ENCODE results near the gene ZNF609. TPM values are rescaled to one million over a fixed set of nuclear protein-coding genes. Genes with fewer than 3 reads are reported as not detected.

The ZNF609 gene
- total and polyA plus RNA-seq, 3 donors from 2014 or later, result 48.7 to 75.8 (median 60.5) TPM

DNA sequence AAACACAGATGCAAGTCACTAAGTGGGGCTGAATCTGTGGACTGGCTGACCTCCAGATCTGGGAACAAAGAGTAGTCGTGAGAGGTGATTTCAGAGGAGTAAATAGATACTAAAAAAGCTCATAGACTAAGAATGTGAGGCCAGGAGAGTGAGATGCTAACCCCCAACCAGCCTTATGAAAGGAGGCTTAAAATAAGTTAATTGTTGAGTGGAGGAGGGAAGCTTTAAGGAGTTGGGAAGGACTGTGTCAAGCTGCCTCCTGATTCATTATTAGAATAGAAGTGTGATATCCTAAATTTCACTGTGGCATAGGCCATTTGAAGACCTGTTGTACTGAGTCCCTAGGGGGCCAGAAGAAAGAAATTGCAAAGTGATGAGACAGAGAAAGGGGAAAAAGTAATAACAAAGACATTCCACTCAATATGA, 207.4 kb downstream of the ZNF609 start:
- intact Hi-C loops (cut with DNase I; ENCODE audit: low total_unique reads), result no loop called here
- Histone ChIP-seq H3K4me3 (no peak overlapping the region), H3K27me3 (no peaks in the 10 kb centered on the region), H3K9me3 (no peaks in the 10 kb centered on the region), H3K27ac (no peak overlapping the region), H3K36me3 (ENCODE audit: low read depth, missing control alignments) (no peaks in the 10 kb centered on the region), H3K4me1 (peaks cover 5% of the 10 kb centered on the region)
- no peak for TF ChIP-seq POLR2A (IDR thresholded peaks at IDR 0.05)
- TF ChIP-seq, protein P1, sequence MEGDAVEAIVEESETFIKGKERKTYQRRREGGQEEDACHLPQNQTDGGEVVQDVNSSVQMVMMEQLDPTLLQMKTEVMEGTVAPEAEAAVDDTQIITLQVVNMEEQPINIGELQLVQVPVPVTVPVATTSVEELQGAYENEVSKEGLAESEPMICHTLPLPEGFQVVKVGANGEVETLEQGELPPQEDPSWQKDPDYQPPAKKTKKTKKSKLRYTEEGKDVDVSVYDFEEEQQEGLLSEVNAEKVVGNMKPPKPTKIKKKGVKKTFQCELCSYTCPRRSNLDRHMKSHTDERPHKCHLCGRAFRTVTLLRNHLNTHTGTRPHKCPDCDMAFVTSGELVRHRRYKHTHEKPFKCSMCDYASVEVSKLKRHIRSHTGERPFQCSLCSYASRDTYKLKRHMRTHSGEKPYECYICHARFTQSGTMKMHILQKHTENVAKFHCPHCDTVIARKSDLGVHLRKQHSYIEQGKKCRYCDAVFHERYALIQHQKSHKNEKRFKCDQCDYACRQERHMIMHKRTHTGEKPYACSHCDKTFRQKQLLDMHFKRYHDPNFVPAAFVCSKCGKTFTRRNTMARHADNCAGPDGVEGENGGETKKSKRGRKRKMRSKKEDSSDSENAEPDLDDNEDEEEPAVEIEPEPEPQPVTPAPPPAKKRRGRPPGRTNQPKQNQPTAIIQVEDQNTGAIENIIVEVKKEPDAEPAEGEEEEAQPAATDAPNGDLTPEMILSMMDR (IDR thresholded peaks at IDR 0.05), result no peak
- 10 to 21% methylated on average over 1 of the region's 1 CpG for WGBS, 2 donors
- DNase-seq, result no peak

DNA sequence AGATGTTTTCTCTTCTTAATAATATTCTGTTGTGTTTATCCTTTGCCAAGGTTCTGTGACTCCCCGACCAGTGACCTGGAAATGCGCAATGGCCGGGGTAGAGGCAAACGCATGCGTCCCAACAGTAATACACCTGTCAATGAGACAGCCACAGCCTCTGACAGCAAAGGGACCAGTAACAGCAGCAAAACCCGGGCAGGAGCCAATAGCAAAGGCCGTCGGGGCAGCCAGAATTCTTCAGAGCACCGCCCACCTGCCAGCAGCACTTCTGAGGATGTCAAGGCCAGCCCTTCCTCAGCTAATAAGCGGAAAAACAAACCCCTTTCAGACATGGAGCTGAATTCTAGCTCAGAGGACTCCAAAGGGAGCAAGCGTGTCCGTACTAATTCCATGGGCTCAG, 213.5 kb downstream of the ZNF609 start:
- TF ChIP-seq, protein P1 (IDR thresholded peaks at IDR 0.05), result no peak
- TF ChIP-seq POLR2A (IDR thresholded peaks at IDR 0.05), result no peak
- no peaks in the 10 kb centered on the region for H3K36me3 ChIP-seq (ENCODE audit: low read depth, missing control alignments)
- H3K9me3 ChIP-seq, result no peaks in the 10 kb centered on the region
- peaks cover 5% of the 10 kb centered on the region for H3K4me1 ChIP-seq
- H3K4me3 ChIP-seq, result no peak overlapping the region
- DNase-seq, result no peak
- no peaks in the 10 kb centered on the region for H3K27me3 ChIP-seq
- intact Hi-C loops (cut with DNase I; ENCODE audit: low total_unique reads), result no loop called here
- WGBS, 2 donors, result 71 to 74% methylated on average over 7 to 12 of the region's 12 CpGs
- no peak overlapping the region for H3K27ac ChIP-seq

DNA sequence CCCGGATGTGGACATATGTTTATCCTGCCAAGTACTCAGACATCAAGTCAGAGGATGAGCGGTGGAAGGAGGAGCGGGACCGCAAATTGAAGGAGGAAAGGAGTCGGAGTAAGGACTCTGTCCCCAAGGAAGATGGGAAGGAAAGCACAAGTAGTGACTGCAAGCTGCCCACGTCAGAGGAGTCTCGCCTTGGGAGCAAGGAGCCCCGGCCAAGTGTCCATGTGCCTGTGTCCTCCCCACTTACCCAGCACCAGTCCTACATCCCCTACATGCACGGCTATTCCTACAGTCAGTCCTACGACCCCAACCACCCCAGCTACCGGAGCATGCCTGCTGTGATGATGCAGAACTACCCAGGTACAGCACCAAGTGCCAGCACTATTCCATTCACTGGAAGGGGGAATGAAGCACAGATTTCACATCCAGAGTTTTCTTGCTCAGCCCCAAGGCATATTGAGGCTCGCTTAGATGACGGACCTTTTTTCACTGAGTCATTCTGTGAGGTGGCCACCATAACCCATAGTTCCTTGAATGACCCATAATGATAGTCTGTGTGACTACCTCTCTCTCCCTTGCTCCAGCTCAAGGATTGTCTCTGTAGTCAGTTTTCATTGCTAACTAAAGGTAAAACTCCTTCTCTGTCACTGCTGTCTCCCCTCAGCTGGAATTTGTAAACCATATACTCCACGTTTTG, 217.9 kb downstream of the ZNF609 start:
- intact Hi-C loops (cut with DNase I; ENCODE audit: low total_unique reads), result no loop called here
- 75 to 82% methylated on average over 14 of the region's 14 CpGs for WGBS, 2 donors
- no peak for DNase-seq
- Histone ChIP-seq H3K9me3 (no peaks in the 10 kb centered on the region), H3K4me3 (no peak overlapping the region), H3K27me3 (no peaks in the 10 kb centered on the region), H3K27ac (no peak overlapping the region), H3K4me1 (peaks cover 8% of the 10 kb centered on the region), H3K36me3 (ENCODE audit: low read depth, missing control alignments) (no peaks in the 10 kb centered on the region)
- TF ChIP-seq, protein P1 (IDR thresholded peaks at IDR 0.05), result no peak
- TF ChIP-seq POLR2A (IDR thresholded peaks at IDR 0.05), result no peak

DNA sequence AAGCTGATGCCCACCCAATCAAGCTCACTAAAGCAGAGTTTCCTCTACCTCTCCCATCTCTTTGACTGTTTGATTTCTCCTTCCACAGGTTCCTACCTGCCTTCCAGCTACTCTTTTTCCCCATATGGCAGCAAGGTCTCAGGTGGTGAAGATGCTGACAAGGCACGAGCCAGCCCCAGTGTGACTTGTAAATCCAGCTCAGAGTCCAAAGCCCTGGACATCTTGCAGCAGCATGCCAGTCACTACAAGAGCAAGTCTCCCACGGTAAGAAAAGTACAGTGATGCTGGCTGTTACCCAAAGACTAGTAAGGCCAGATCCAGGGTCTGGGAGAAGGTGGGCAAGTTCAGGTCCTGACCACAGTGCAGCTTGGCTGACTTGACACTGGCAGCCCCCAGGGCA, 219.7 kb downstream of the ZNF609 start:
- H3K27ac ChIP-seq, result no peak overlapping the region
- WGBS, 2 donors, result 56 to 63% methylated on average over 2 of the region's 2 CpGs
- TF ChIP-seq, protein P1 (IDR thresholded peaks at IDR 0.05), result no peak
- no peak for TF ChIP-seq POLR2A (IDR thresholded peaks at IDR 0.05)
- H3K4me3 ChIP-seq, result no peak overlapping the region
- no peaks in the 10 kb centered on the region for H3K9me3 ChIP-seq
- intact Hi-C loops (cut with DNase I; ENCODE audit: low total_unique reads), result loop anchor here (10.0 kb wide), 1 partner anchor 255 kb away; no protein-coding TSS in a partner anchor
- H3K27me3 ChIP-seq, result no peaks in the 10 kb centered on the region
- H3K36me3 ChIP-seq (ENCODE audit: low read depth, missing control alignments), result no peaks in the 10 kb centered on the region
- H3K4me1 ChIP-seq, result peaks cover 11% of the 10 kb centered on the region
- DNase-seq, result no peak
